HG02798 (cell line): ENCODE measurements around the gene CIDEC.
A peak's percentile ranks its signal among the peaks of the same experiment; 100 is the strongest.
"Not testable (repeated sequence)": the region's sequence is repeated elsewhere in the genome, so short reads cannot be mapped to it uniquely, and the experiment has no call there.

Experiments
- ATAC-seq: cut with Tn5 transposase; IDR thresholded peaks from one replicate; pipeline ENCODE4 v1.9.1; 2021; ENCODE audit warnings: mild to moderate bottlenecking; ENCODE audit not compliant: unreplicated experiment, poor library complexity

CIDEC gene

GRCh38 chr3:9851926-9852325 lies 28.1 kb downstream of the CIDEC start:
- not testable (repeated sequence) for ATAC-seq

- ATAC-seq, result not testable (repeated sequence)
Measured at GRCh38 chr3:9851383-9851782, 28.7 kb downstream of the CIDEC start.

- not testable (repeated sequence) for ATAC-seq
Measured at GRCh38 chr3:9848860-9849259, 31.2 kb downstream of the CIDEC start.

- ATAC-seq, result not testable (repeated sequence)
Measured at GRCh38 chr3:9847870-9848269, 32.2 kb downstream of the CIDEC start.

GRCh38 chr3:9846931-9847488 lies 33.0 kb downstream of the CIDEC start:
- ATAC-seq, result no peak

- no peak for ATAC-seq
Measured at GRCh38 chr3:9846231-9846630, 33.8 kb downstream of the CIDEC start.

- ATAC-seq, result peak; percentile 99
Measured at GRCh38 chr3:9843715-9844438, 36.2 kb downstream of the CIDEC start, which contains the start of gene RPUSD3. TSS of gene RPUSD3 (minus strand) at chr3:9844008. CDS start at chr3:9843990, 18 bp downstream.

GRCh38 chr3:9841015-9841414 lies 39.0 kb downstream of the CIDEC start:
- no peak for ATAC-seq

- ATAC-seq, result no peak
Measured at GRCh38 chr3:9838856-9839255, 41.2 kb downstream of the CIDEC start.

GRCh38 chr3:9837701-9838582 lies 42.1 kb downstream of the CIDEC start:
- no peak for ATAC-seq

GRCh38 chr3:9834520-9835380 lies 45.3 kb downstream of the CIDEC start:
- ATAC-seq, result no peak

- ATAC-seq, result no peak
Measured at GRCh38 chr3:9833078-9833477, 47.0 kb downstream of the CIDEC start.

GRCh38 chr3:9831253-9831652 lies 48.8 kb downstream of the CIDEC start:
- ATAC-seq, result no peak

- no peak for ATAC-seq
Measured at GRCh38 chr3:9828801-9829755, 51.0 kb downstream of the CIDEC start.

GRCh38 chr3:9826815-9827573 lies 53.1 kb downstream of the CIDEC start:
- ATAC-seq, result no peak

GRCh38 chr3:9825451-9826040 lies 54.5 kb downstream of the CIDEC start:
- ATAC-seq, result no peak

GRCh38 chr3:9820946-9821345 lies 59.1 kb downstream of the CIDEC start:
- no peak for ATAC-seq

- ATAC-seq, result no peak
Measured at GRCh38 chr3:9820543-9820942, 59.5 kb downstream of the CIDEC start.
